SK-N-SH (cell line): Measurements from ENCODE around the gene USP14. TPM values are rescaled to one million over a fixed set of nuclear protein-coding genes. Genes with fewer than 3 reads are reported as not detected.

Experiments
- CTCF ChIA-PET: fragments of 300-600, 350-600 bp; formaldehyde crosslinking; extraction: SDS; loops from one replicate; lab custom pipeline; 2021; lab: Yijun Ruan, JAX
- POLR2A ChIA-PET: fragments of 350-600 bp; sonication (Branson Sonifier 250); formaldehyde crosslinking; extraction: SDS; loops from one replicate; lab custom pipeline; 2020; ENCODE audit warnings: antibody characterized with exemption, inconsistent platforms; lab: Yijun Ruan, JAX
- DNase-seq: peaks from one replicate; pipeline ENCODE4 v3.0.0; 2012
- H2AFZ ChIP-seq: fragments of 200-600 bp; sonication (generic); 2 replicates; pipeline ENCODE4 v1.8.1; 2016; ENCODE audit warnings: antibody characterized with exemption, mild to moderate bottlenecking, low read depth
- H3F3A ChIP-seq: fragments of 200-600 bp; sonication (generic); replicated peaks from 2 replicates; pipeline ENCODE3; 2016; ENCODE audit warnings: antibody characterized with exemption, mild to moderate bottlenecking; ENCODE audit not compliant: insufficient read depth
- H3K27ac ChIP-seq, 2 experiments: fragments of 200-500 bp in 1 of 2; fragments of 200-600 bp in 1 of 2; sonication (Bioruptor generic) in 1 of 2; sonication (generic), shearing (Covaris generic) in 1 of 2; 2 replicates each; pipeline versions ENCODE4 v1.5.1 to v1.6.1; 2014 to 2016; ENCODE audit warnings: low read depth in 2 of 2, inconsistent platforms in 1 of 2, low read length in 1 of 2, mild to moderate bottlenecking in 1 of 2, mixed read lengths in 1 of 2
- H3K27me3 ChIP-seq: fragments of 200-600 bp; sonication (generic), shearing (Covaris generic); 2 replicates; pipeline ENCODE4 v1.6.1; 2016; ENCODE audit warnings: mixed run types; ENCODE audit not compliant: insufficient read depth
- H3K36me3 ChIP-seq, 2 experiments: fragments of 200-500 bp in 1 of 2; fragments of 200-600 bp in 1 of 2; sonication (Bioruptor generic) in 1 of 2; sonication (generic) in 1 of 2; replicated peaks in 1 of 2; 2 replicates each; pipeline versions ENCODE3 to v1.5.1; 2014 to 2016; ENCODE audit warnings: low read length in 1 of 2, mild to moderate bottlenecking in 1 of 2; ENCODE audit not compliant: insufficient read depth in 2 of 2, control insufficient read depth in 1 of 2
- H3K4me1 ChIP-seq, 2 experiments: fragments of 200-500 bp in 1 of 2; fragments of 200-600 bp in 1 of 2; sonication (Bioruptor generic) in 1 of 2; sonication (generic), shearing (Covaris generic) in 1 of 2; 2 replicates each; pipeline versions ENCODE4 v1.5.1 to v1.6.1; 2014 to 2016; ENCODE audit warnings: low read depth in 1 of 2, low read length in 1 of 2, mixed run types in 1 of 2; ENCODE audit not compliant: insufficient read depth in 2 of 2, control insufficient read depth in 1 of 2
- H3K4me2 ChIP-seq: fragments of 200-600 bp; sonication (generic), shearing (Covaris generic); 2 replicates; pipeline ENCODE4 v1.6.1; 2017; ENCODE audit warnings: mixed run types
- H3K4me3 ChIP-seq, 2 experiments: fragments of 200-500 bp in 1 of 2; fragments of 200-600 bp in 1 of 2; sonication (Bioruptor generic) in 1 of 2; sonication (generic), shearing (Covaris generic) in 1 of 2; 2 replicates each; pipeline versions ENCODE4 v1.5.1 to v1.8.1; 2014 to 2016; ENCODE audit warnings: low read depth in 2 of 2, inconsistent platforms in 1 of 2, low read length in 1 of 2, mild to moderate bottlenecking in 1 of 2, mixed read lengths in 1 of 2, moderate library complexity in 1 of 2
- H3K79me2 ChIP-seq: fragments of 200-600 bp; sonication (generic); 2 replicates; pipeline ENCODE4 v1.8.1; 2017; ENCODE audit warnings: mild to moderate bottlenecking; ENCODE audit not compliant: insufficient read depth
- H3K9ac ChIP-seq: fragments of 200-600 bp; sonication (generic); 2 replicates; pipeline ENCODE4 v1.6.1; 2017; ENCODE audit warnings: mixed run types
- H3K9me2 ChIP-seq: fragments of 200-600 bp; sonication (generic); 2 replicates; pipeline ENCODE4 v1.6.1; 2017; ENCODE audit warnings: mixed run types
- H3K9me3 ChIP-seq: fragments of 200-600 bp; sonication (generic); 2 replicates; pipeline ENCODE4 v1.6.1; 2017; ENCODE audit warnings: mixed run types, mild to moderate bottlenecking, moderate library complexity
- H4K20me1 ChIP-seq: fragments of 200-600 bp; sonication (generic); 2 replicates; pipeline ENCODE4 v1.6.1; 2017; ENCODE audit warnings: mild to moderate bottlenecking, mixed run types; ENCODE audit not compliant: insufficient read depth
- EP300 ChIP-seq, 2 experiments: IDR thresholded peaks; 2 replicates each; pipeline versions ENCODE4 v1.4.0 to v1.6.1; 2012; ENCODE audit warnings: borderline replicate concordance in 1 of 2, low read depth in 1 of 2, low read length in 1 of 2
- EZH2phosphoT487 ChIP-seq: fragments of 200-600 bp; sonication (generic); IDR thresholded peaks from 2 replicates; pipeline ENCODE4 v1.6.1; 2017; ENCODE audit warnings: low read depth, mixed run types, mild to moderate bottlenecking, antibody characterized with exemption, moderate library complexity, borderline replicate concordance
- IRF3 ChIP-seq: fragments of 150-350 bp; IDR thresholded peaks from 2 replicates; pipeline ENCODE4 v1.6.1; 2016; ENCODE audit warnings: mild to moderate bottlenecking, low read depth, low read length
- MXI1 ChIP-seq: IDR thresholded peaks from 2 replicates; pipeline ENCODE4 v1.6.1; 2012; ENCODE audit warnings: mild to moderate bottlenecking, low read depth, low read length, improper control_type of control experiment
- NFIC ChIP-seq: IDR thresholded peaks from 2 replicates; pipeline ENCODE4 v1.4.0; 2012; ENCODE audit warnings: borderline replicate concordance
- NRF1 ChIP-seq: IDR thresholded peaks from 2 replicates; pipeline ENCODE4 v1.6.1; 2012; ENCODE audit warnings: low read depth, mild to moderate bottlenecking, low read length
- PBX3 ChIP-seq: IDR thresholded peaks from 2 replicates; pipeline ENCODE4; 2012
- RAD21 ChIP-seq: IDR thresholded peaks from 2 replicates; pipeline ENCODE4 v1.6.1; 2012; ENCODE audit warnings: mild to moderate bottlenecking, low read length
- RCOR1 ChIP-seq: fragments of 150-350 bp; IDR thresholded peaks from 2 replicates; pipeline ENCODE4 v1.6.1; 2017; ENCODE audit warnings: antibody characterized with exemption, low read length
- RFX5 ChIP-seq: IDR thresholded peaks from 2 replicates; pipeline ENCODE4 v1.6.1; 2012; ENCODE audit warnings: mild to moderate bottlenecking, improper control_type of control experiment, low read length
- SIN3A ChIP-seq: IDR thresholded peaks from 2 replicates; pipeline ENCODE4 v1.6.1; 2012; ENCODE audit warnings: low read depth, mild to moderate bottlenecking, low read length, moderate library complexity, borderline replicate concordance
- TAF1 ChIP-seq: IDR thresholded peaks from 2 replicates; pipeline ENCODE4 v1.6.1; 2012; ENCODE audit warnings: low read depth, mild to moderate bottlenecking, low read length, moderate library complexity, borderline replicate concordance
- TCF12 ChIP-seq: IDR thresholded peaks from 2 replicates; pipeline ENCODE4 v1.4.0; 2012
- TEAD4 ChIP-seq: IDR thresholded peaks from 2 replicates; pipeline ENCODE4 v1.4.0; 2012; ENCODE audit warnings: mild to moderate bottlenecking, borderline replicate concordance; ENCODE audit not compliant: insufficient read depth
- YY1 ChIP-seq: IDR thresholded peaks from 2 replicates; pipeline ENCODE4 v1.4.0; 2012; ENCODE audit warnings: low read depth, mild to moderate bottlenecking
- WGBS: methylation state at CpG from one replicate; pipeline ENCODE4 v1.1.6; 2017; ENCODE audit warnings: low lambda C conversion rate; 5-methylcytosine and 5-hydroxymethylcytosine counted together
- polyA plus RNA-seq, 3 experiments: library from polyadenylated mRNA; depleted of rRNA; stranded (reverse); fragments of >200 nt; gene quantifications; 2 replicates each; pipeline ENCODE4 v1.2.3, GENCODE V29; 2012
- TF ChIP-seq, protein P1 (sequence below): fragments of 150-350 bp; IDR thresholded peaks from 2 replicates; pipeline ENCODE4 v1.6.1; 2017; ENCODE audit warnings: antibody characterized with exemption, low read length, low read depth, borderline replicate concordance
- TF ChIP-seq, protein P2 (sequence below): IDR thresholded peaks from 2 replicates; pipeline ENCODE4 v1.6.1; 2012; ENCODE audit warnings: mild to moderate bottlenecking, low read depth, low read length, moderate library complexity

Gene USP14
- polyA plus RNA-seq, 1 of the 3 experiments (the other 2 are of a cell fraction): 22.0 TPM

GRCh38 chr18:210733-211132 is 52.4 kb downstream of the USP14 start:
- Histone ChIP-seq H3K79me2 (peaks cover 19% of the 10 kb centered on the region), H3K27me3 (no peaks in the 10 kb centered on the region), H3K4me3 (no peak overlapping the region), H4K20me1 (no peaks in the 10 kb centered on the region), H3K36me3 (peaks cover 76 to 84% of the 10 kb centered on the region in 2 experiments), H3K9me3 (no peaks in the 10 kb centered on the region), H3F3A (peaks cover 19% of the 10 kb centered on the region), H3K4me2 (no peak overlapping the region), H3K9ac (no peak overlapping the region), H3K9me2 (no peaks in the 10 kb centered on the region), H3K27ac (no peak overlapping the region; a peak in 1 of 4 replicates), H2AFZ (no peak overlapping the region), H3K4me1 (no peaks in the 10 kb centered on the region)
- ChIA-PET POLR2A (no interaction called here), CTCF (interaction anchor here (1.1 to 1.5 kb wide), 2 partner anchors 9 to 15 kb away, joined by 4 to 6 read pairs; no protein-coding TSS in a partner anchor)
- no peak for DNase-seq
- no peak for TF ChIP-seq TEAD4
- TF ChIP-seq, protein P1, sequence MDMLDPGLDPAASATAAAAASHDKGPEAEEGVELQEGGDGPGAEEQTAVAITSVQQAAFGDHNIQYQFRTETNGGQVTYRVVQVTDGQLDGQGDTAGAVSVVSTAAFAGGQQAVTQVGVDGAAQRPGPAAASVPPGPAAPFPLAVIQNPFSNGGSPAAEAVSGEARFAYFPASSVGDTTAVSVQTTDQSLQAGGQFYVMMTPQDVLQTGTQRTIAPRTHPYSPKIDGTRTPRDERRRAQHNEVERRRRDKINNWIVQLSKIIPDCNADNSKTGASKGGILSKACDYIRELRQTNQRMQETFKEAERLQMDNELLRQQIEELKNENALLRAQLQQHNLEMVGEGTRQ: no peak
- TF ChIP-seq RCOR1: no peak
- TF ChIP-seq, protein P2, sequence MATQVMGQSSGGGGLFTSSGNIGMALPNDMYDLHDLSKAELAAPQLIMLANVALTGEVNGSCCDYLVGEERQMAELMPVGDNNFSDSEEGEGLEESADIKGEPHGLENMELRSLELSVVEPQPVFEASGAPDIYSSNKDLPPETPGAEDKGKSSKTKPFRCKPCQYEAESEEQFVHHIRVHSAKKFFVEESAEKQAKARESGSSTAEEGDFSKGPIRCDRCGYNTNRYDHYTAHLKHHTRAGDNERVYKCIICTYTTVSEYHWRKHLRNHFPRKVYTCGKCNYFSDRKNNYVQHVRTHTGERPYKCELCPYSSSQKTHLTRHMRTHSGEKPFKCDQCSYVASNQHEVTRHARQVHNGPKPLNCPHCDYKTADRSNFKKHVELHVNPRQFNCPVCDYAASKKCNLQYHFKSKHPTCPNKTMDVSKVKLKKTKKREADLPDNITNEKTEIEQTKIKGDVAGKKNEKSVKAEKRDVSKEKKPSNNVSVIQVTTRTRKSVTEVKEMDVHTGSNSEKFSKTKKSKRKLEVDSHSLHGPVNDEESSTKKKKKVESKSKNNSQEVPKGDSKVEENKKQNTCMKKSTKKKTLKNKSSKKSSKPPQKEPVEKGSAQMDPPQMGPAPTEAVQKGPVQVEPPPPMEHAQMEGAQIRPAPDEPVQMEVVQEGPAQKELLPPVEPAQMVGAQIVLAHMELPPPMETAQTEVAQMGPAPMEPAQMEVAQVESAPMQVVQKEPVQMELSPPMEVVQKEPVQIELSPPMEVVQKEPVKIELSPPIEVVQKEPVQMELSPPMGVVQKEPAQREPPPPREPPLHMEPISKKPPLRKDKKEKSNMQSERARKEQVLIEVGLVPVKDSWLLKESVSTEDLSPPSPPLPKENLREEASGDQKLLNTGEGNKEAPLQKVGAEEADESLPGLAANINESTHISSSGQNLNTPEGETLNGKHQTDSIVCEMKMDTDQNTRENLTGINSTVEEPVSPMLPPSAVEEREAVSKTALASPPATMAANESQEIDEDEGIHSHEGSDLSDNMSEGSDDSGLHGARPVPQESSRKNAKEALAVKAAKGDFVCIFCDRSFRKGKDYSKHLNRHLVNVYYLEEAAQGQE: no peak
- no peak for TF ChIP-seq NRF1
- WGBS: 98% methylated on average over 4 of the region's 4 CpGs

GRCh38 chr18:211582-211981 is 53.2 kb downstream of the USP14 start:
- Histone ChIP-seq H3K4me2 (no peak overlapping the region), H3K27ac (no peak overlapping the region), H3K27me3 (no peaks in the 10 kb centered on the region), H4K20me1 (no peaks in the 10 kb centered on the region), H3K79me2 (peaks cover 17% of the 10 kb centered on the region), H3K36me3 (peaks cover 75 to 84% of the 10 kb centered on the region in 2 experiments), H3K9me3 (no peaks in the 10 kb centered on the region), H3K9ac (no peak overlapping the region), H3F3A (peaks cover 23% of the 10 kb centered on the region), H3K9me2 (no peaks in the 10 kb centered on the region), H3K4me1 (no peaks in the 10 kb centered on the region), H3K4me3 (no peak overlapping the region), H2AFZ (no peak overlapping the region)
- ChIA-PET CTCF (interaction anchor here (1.1 to 1.5 kb wide), 3 partner anchors 9 to 14 kb away, joined by 4 to 6 read pairs (median 5); no protein-coding TSS in a partner anchor), POLR2A (no interaction called here)
- DNase-seq: no peak
- TF ChIP-seq PBX3 (no peak), RFX5 (no peak), TAF1 (no peak), MXI1 (no peak), RAD21 (no peak), IRF3 (no peak), YY1 (no peak), EP300 (IDR thresholded peaks at IDR 0.05; ENCODE audit: borderline replicate concordance in 1 of 2, low read depth in 1 of 2, low read length in 1 of 2) (no peak), TCF12 (no peak), NFIC (no peak), SIN3A (no peak), EZH2phosphoT487 (no peak)
- TF ChIP-seq, protein P2: no peak
